HG02571 (cell line): ENCODE data around the gene AMIGO1.
A peak's percentile ranks its signal among the peaks of the same experiment; 100 is the strongest.
"Not testable (repeated sequence)": the region's sequence is repeated elsewhere in the genome, so short reads cannot be mapped to it uniquely, and the experiment has no call there.

Source experiments
- ATAC-seq: cut with Tn5 transposase; IDR thresholded peaks from one replicate; pipeline ENCODE4 v1.9.1; 2021; ENCODE audit warnings: mild to moderate bottlenecking, moderate library complexity; ENCODE audit not compliant: unreplicated experiment

AMIGO1 gene

DNA sequence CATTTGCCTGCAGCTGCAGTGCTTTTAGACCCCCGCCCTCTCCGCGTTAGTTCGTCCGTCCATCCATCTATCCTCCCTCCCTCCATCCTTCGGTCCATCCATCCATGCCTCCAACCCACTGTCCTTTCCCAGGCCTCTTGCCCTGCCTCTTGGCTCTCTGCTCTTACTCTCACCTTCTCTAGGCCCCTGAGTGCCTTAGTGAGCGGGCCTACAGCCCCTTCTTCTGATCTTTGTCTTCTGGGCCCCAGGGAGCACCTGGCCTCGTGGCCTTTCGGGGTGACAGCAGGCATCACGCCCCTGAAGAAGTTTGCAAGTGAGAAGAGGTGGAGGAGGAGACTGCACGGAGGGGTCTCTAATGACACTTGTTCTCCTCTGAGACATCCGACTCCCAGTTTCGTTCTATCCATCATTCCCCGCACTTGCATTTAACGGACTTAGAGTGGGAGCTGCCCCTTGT, 25.0 kb downstream of the AMIGO1 start:
- ATAC-seq: no peak

DNA sequence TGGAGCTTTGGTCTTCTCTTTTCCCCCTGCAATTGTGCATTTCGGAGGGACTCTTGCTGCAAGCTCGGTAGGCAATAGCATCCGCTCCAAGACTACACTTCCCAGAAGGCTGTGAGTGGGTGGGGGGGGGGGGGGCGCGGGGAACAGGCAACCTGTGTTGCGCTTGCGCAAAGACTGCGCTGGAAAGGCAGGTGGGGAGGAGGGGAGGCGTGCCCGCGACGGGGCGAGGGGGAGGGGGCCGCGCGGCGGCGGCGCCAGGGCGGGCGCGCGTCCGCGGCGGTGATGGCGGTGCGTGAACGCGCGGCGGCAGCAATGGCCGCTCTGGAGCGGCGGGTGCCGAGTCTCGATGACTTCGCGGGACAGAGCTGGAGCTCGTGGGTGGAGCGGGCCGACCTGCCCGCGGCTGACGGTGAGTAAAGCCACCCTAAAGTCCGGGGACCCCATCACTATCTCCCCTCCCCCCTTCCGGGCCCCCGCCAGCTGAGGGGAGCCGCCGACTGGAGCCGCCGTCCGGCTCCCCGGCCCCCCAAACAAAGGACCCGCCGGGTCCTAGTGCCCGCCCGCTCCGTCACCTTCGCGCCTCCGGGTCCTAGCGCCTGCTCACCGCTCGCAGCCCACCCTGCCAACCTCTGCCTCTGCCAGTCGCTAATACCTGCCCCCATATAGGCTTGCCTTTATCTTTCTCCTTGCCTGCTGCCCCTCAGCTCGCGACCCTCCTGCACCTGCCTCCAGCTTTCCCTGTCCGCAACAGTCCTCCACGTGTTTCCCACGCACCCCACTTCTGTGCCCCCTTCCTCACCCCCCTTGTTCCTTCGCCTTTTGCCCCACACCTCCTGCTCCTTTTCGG, 25.6 kb downstream of the AMIGO1 start, which contains the start of gene ATXN7L2:
ATXN7L2 (plus strand) TSS at position 234 of the 847 bp plus-strand sequence; CDS start at position 283, 49 bp downstream.
- ATAC-seq: peak; percentile 84

DNA sequence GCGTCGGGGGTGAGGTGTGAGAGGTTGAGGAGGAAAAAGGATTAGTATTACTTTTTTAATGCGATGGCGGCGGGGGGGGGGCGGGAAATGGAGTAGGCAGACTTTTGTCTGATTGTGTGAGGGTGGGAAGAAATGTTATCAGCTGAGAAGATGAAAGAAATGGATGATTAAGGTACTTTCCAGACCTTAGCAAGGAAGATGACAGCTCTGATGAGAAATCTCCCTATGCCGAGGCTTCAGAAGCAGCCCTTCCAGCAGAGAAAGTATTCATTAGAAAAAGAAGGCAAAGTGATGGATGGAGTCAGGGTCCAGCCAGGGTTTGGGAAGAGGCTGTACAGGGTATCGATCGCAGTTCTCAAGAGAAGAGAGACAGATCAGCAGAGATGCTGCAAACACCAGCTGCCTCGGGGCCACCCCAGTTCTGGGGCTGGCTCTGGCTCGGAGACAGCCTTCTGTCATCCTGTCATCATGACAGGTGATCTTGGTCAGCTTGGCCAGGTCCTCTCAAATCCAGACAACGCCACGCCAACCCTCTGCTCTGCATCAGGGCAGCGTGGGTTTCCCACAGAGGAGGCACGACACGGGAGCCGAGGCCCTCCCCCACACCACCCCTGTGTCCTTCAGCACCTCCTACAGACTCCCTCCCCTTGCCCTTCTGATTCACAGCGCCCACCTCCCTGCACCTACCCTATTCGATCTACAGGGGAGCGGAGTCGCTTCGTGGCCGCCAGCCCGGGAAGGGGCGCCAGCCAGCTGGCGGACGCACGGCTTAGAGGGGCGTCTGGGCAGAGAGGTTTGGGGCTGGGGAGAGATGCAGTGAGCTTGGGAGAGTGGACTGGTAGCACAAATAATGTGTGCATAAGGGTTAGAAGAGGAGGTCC, 26.5 kb downstream of the AMIGO1 start:
- peak; percentile 4 for ATAC-seq

DNA sequence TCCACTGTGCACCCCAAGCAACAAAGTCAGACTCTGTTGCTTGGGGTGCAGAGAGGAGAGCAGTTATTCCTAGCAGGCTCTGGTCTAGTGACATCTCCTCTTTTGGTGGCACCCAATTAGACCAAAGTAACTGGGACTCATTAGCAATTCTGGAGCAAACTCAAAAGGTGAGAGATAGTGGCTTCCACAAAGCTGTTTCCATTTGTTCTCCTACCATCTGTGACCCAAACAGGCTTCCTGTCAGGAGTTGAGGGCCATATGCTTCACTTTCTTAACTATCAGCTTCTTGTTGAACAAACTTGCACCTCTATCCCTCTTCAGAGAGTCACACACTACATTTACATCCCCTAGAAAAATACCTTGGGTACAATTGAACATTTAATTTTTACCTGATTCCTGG, 27.3 kb downstream of the AMIGO1 start:
- ATAC-seq: no peak

DNA sequence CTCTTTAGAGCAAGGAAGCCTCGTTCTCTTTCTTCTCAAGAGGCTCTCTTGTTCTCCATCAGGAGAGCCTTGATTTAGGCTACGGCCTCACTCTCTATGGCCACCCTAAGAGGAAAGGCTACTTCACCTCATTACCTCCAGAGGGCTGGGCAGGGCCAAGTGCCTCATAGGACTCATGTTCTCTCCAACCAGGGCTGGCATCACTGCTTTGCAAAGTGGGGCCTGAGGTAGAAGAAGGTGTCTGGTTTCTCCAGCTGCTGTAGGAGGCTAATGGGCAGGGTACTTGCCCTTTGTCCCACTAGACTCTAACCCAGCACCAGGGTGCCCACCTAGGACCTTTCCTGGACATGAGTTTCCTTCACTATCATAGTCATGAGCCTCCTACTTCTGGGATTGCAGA, 27.9 kb downstream of the AMIGO1 start:
- no peak for ATAC-seq

DNA sequence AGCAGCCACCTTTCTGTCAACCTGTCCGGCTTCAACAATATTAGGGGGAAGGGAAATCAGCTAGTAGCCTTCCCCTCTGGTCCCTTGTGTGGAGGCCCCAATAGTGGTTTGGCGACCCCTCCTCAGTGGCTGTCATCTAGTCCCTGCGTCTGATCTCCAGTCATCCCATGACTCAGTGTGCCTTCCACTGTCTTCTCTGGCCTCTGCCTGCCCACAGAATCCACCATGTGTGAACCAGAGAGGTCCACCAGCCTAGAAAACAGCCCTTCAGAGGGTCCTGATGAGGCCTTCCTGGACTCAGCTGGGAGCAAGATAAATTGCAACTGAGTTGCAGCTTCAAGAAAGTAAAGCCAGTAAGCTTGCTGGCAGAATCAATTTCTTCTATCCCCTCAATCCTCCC, 29.6 kb downstream of the AMIGO1 start:
- ATAC-seq: no peak

DNA sequence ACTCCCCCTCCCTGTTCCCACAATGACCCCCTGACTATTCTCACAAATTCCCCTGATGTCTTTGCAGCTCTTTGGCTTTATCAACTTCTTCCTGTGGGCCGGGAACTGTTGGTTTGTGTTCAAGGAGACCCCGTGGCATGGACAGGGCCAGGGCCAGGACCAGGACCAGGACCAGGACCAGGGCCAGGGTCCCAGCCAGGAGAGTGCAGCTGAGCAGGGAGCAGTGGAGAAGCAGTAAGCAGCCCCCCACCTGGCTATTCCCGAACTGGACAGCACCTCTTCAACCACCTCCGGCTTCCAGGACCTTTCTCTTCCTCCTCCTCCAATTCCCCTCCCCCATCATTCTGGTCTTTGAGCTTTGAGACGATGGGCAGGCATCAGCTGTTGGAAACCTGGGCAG, 30.2 kb downstream of the AMIGO1 start:
- ATAC-seq: no peak

DNA sequence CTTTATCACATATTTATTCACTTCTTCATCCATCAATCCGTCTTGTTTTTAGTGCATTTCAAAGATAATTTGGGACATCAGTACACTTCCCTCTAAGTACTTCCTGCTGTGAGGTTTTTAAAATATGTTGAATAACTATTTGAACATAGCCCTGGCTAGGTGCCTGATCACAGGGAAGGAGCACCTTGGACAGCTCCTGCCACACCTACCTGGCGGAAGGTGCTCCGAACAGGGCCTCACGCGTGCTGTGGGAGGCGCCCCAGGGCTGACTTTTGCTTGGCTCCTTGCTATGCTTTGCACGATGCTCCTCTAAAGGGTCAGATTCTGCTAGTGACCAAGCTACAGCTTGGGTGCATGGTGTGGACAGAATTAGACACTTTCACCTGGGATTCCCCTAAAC, 30.7 kb downstream of the AMIGO1 start:
- no peak for ATAC-seq

DNA sequence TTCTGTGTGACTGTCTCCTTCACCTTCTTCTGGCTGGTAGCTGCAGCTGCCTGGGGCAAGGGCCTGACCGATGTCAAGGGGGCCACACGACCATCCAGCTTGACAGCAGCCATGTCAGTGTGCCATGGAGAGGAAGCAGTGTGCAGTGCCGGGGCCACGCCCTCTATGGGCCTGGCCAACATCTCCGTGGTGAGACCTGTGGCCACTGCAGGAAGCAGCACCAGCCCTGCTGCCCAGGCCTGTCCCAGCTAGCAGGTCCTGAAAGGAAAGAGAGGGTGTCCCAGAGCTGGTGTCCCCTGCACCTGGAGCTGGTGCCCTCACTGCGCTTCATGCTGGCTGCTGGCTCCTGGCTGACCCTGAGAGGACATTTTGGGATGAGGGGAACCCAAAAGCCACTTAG, 31.7 kb downstream of the AMIGO1 start:
- ATAC-seq: no peak

DNA sequence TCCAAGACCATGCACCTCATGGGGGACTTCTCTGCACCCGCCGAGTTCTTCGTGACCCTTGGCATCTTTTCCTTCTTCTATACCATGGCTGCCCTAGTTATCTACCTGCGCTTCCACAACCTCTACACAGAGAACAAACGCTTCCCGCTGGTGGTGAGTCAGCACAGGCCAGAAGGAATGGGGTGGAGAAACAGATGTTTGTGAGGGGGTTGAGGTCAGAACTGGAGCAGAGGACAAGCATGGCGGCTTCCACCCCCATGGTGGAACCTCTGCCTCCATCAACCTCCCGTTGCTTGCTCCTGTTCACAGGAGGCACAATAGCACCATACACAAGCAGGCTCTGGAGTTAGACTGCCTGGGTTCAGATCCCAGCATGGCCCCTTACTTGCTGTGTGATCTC, 32.7 kb downstream of the AMIGO1 start:
- no peak for ATAC-seq

DNA sequence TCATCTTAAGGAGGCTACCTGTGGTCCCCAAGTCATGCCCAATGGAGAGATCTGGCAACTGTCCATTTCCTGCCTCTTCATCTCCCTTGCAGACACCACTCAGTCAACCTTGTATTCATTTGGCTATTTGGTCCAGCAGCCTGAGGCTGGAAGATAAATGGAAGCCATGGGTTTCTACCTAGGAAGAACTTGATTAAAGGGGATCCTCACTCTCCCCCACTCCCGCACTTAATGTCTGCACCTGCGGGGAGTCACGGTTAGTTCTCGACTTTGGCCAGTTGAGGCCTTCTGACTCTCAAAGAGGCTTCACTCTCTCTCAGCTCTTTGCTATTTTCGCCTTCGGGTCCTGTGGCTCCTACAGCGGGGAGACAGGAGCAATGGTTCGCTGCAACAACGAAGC, 34.3 kb downstream of the AMIGO1 start:
- ATAC-seq: no peak

DNA sequence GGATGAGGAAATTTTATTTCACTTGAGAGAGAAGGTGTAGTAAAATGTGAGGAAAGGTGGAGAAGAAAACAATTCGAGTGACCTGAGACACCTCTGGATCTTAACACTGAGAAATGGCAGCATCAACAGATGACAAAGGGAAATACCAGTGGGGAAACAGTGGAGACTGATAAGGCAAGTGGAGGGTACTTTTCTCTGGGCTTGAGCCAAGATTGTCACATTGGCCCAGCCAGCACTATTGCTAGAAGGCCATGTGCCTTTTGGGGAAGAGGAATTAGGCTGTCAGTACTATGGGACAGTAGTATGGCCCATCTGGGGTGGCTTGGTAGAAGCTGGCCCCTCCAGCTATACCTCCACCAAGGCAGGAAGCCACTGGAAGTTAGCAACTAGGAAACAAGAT, 34.8 kb downstream of the AMIGO1 start:
- no peak for ATAC-seq

DNA sequence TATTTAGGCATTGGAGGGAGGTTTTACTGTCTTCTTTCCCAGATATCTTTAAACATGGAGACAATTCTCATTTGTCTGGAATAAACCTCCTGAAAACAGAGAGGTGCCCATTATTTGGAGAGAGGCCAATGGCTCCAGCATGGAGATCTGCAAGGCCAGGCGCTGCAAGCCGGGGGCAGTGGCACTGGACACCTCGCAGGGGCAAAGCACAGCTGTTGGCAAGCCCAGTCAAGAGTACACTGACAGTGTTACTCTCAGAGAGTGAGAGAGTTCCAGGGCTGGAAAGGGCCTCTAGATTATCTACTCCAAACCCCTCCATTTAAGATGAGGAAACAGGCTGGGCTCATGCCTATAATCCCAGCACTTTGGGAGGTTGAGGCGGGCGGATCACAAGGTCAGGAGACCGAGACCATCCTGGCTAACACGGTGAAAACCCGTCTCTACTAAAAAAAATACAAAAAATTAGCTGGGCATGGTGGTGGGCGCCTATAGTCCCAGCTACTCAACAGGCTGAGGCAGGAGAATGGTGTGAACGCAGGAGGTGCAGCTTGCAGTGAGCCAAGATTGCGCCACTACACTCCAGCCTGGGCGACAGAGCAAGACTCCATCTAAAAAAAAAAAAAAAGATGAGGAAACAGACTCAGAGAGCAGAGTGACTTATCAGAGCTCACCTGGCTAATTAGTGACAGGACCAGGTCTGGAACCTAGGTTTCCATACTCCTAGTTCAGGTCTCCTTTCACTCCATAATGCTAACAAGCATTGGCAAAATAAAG, 36.1 kb downstream of the AMIGO1 start:
- not testable (repeated sequence) for ATAC-seq

DNA sequence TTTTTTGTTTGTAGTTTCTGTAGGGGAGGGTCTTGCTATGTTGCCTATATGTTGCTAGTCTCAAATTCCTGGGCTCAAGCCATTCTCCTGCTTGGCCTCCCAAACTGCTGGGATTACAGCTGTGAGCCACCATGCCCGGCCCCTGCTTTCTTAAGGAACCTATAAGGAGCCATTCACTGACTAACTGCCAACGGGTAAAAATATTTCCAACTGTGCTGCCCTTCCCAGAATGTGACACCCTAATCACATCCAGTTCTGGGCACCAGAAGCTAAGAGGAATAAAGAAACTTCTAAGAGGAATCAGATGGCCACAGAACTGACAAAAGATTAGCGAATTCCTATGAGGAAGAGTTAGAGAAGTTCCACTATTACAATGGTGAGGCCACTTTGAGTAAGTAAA, 36.7 kb downstream of the AMIGO1 start:
- no peak for ATAC-seq

DNA sequence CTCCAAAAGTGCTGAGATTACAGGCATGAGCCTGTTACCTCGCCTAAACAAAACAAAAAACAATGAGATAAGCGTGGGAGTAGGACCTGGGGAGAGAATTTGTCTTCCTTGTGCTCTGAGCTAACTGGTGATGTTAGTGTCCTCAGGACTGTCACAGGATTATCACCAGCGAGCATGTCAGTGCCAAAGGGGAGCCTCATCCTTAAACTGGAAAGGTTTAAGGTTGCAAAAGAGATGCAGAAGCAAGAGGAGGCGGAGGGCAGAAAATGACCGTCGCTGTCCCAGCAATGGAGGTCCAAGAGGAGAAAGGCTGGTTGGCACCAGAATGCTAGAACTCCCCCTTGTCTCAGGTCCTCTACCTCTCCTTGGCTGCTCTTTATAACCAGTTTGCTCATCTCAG, 39.3 kb downstream of the AMIGO1 start:
- no peak for ATAC-seq

DNA sequence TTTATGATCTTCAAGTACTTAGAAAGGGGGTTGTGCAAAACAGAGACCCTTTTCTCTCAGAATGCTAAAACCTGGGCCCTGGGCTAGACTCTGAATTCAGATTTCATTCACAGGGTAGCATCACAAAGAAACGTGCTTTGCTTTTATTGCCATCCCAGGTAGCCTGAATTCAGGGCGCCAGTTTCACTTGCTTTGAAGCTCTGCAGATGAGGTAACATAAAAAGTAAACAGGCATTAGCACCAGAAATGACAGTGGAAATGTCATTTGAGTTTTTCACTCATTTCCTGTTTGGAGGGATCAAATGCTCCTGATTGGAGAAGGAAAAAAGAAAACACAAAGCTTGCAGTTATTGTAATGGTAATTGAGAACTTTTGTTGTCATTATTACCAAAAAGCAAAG, 40.6 kb downstream of the AMIGO1 start:
- no peak for ATAC-seq

DNA sequence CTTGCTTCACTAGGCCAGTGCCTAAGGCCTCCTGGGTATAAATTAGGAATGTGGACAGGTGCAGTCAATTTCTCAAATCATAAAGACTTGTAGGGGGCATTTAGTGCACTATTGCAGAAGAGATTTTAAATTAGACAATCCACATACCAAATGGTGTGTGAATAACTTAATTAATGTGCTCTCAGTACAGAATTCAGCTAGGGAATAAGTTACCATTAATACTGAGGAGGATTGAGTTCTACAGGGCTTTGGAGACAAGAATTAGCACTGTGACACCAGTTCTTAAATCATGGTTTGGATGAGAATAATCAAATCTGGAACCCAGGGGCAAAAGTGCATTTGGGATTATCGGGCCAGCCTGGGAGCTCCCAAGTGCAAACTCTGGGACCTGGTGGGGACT, 41.5 kb downstream of the AMIGO1 start:
- no peak for ATAC-seq

DNA sequence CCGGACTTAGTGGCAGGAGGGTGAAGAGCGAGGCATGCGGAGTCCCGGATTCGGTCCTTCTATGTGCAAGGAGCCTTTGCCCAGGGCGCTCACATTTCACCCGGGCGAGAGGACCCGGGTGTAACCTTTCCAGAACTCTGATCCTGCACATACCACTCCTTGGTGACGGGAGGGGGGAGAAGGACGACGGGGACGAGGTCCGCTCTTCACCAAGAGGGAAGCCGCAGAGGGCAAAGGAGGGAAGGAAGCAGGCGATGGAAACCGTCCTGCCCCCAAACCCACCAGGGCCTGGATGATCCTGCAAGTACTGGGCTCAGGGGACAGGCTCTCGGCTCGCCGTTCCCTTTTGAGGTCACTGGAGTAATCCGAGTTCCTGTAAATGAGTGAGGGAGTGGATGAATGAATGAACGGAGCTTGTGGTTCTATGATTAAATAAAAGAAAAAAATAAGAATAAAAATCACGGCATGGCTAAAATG, 42.2 kb downstream of the AMIGO1 start:
- ATAC-seq: no peak

DNA sequence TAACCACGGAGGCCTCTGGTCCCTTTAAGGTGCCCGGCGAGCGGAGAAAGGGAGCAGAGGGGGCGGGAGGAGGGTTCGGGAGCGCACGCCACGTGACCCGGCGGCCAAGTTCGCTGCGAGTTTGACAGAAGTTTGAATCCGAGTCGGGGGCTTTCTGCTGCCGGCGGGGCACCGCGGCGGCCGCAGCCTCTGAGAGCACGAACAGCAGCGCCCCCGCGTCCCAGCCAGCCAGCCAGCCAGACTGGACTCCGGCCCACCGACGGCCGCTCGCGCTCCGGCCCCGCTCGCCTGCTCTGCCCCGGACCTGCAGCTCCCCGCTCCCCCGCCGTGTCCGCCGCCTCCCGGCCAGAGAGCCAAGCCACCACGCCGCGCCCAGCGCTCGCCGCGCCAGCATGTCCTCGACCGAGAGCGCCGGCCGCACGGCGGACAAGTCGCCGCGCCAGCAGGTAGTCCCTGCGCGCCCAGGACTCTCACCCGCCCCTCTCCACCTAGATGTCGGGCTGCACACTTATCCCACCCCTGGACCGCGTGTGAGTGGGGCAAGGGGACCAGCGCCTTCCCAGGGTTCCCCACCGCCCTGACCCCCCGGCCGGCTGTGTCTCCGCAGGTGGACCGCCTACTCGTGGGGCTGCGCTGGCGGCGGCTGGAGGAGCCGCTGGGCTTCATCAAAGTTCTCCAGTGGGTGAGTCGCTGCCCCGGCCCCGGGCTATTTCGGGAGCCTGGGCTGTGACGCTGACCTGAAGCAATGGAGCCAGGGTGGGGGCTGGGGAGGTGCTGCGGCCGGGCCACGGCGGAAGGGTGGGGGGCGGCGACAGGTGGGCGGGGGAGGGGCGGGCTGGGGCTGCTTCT, 42.9 kb downstream of the AMIGO1 start, which contains the start of gene SYPL2:
SYPL2 (plus strand) TSS at position 95 of the 849 bp plus-strand sequence; CDS start at position 393, 298 bp downstream.
- ATAC-seq: no peak

DNA sequence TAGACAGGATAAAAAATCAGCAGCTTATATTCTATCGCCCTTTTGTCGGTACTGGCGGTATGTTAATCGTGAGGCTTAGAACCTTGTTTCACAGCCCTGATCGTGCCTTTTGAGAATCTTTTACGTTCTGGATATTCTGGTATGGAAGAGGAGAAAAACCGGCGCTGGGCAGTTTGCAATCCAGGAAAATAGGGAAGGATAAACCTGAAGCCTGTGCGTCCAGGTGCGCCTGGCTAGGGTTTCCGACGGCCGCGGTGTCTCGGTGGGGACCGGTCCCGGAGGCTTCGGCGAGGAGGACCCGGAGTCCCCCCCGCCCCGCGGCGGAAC, 43.4 kb downstream of the AMIGO1 start:
- ATAC-seq: no peak
